AG04450 (cell line): ENCODE data around the gene DENND4B. TPM values are rescaled to one million over a fixed set of nuclear protein-coding genes. Genes with fewer than 3 reads are reported as not detected.
A peak's percentile ranks its signal among the peaks of the same experiment; 100 is the strongest.

Experiments used
- CTCF ChIA-PET: fragments of 300-600, 350-600 bp; formaldehyde crosslinking; extraction: SDS; loops from one replicate; lab custom pipeline; 2022; ENCODE audit warnings: antibody characterized with exemption, inconsistent platforms; lab: Charles Lee
- POLR2A ChIA-PET: fragments of 350-600 bp; formaldehyde crosslinking; extraction: SDS; loops from one replicate; lab custom pipeline; 2021; ENCODE audit warnings: antibody characterized with exemption, inconsistent platforms; lab: Yijun Ruan, JAX
- DNase-seq: peaks from one replicate; pipeline ENCODE4 v3.0.0-alpha.2; 2011; ENCODE audit warnings: low read depth, low spot score
- H3K27ac ChIP-seq: one replicate; pipeline ENCODE4 v1.5.1; 2012; ENCODE audit warnings: low read depth, low read length, control low read depth
- H3K27me3 ChIP-seq: one replicate; pipeline ENCODE4 v1.6.0; 2012; ENCODE audit warnings: low read length; ENCODE audit not compliant: control insufficient read depth, insufficient read depth
- H3K4me3 ChIP-seq: 2 replicates; pipeline ENCODE4 v1.5.1; 2011; ENCODE audit warnings: mild to moderate bottlenecking, low read depth, low read length, control low read depth
- H3K9me3 ChIP-seq: 2 replicates; pipeline ENCODE4 v1.5.1; 2012; ENCODE audit warnings: low read length; ENCODE audit not compliant: control insufficient read depth, insufficient read depth
- CTCF ChIP-seq: IDR thresholded peaks from 2 replicates; pipeline ENCODE4 v1.5.1; 2011; ENCODE audit warnings: low read depth, low read length, control low read depth, inconsistent platforms
- polyA plus RNA-seq: library from polyadenylated mRNA; depleted of rRNA; stranded (reverse); fragments of >200 nt; gene quantifications from 2 replicates; pipeline ENCODE4 v1.2.3, GENCODE V29; 2011

DENND4B gene
- polyA plus RNA-seq, 1 experiment: 10.3 TPM

- ChIA-PET CTCF (no interaction called here), POLR2A (no interaction called here)
- Histone ChIP-seq H3K27me3 (no peaks in the 10 kb centered on the region), H3K4me3 (no peak overlapping the region), H3K27ac (no peak overlapping the region), H3K9me3 (no peaks in the 10 kb centered on the region)
- no peak for TF ChIP-seq CTCF
- DNase-seq: no peak
Observed at GRCh38 chr1:153970346-153970745, 23.8 kb upstream of the DENND4B start.

- ChIA-PET CTCF (interaction anchor here (4.8 kb wide), 1 partner anchor 18 kb away, joined by 31 read pairs; the partner anchor contains the start of gene RAB13), POLR2A (interaction anchor here (3.9 kb wide), 1 partner anchor 9 kb away, joined by 39 read pairs; the partner anchor contains the start of gene JTB)
- TF ChIP-seq CTCF: no peak
- DNase-seq: no peak
- Histone ChIP-seq H3K27ac (no peak overlapping the region), H3K4me3 (no peak overlapping the region), H3K27me3 (no peaks in the 10 kb centered on the region), H3K9me3 (no peaks in the 10 kb centered on the region)
Observed at GRCh38 chr1:153968972-153969371, 22.5 kb upstream of the DENND4B start.

- H3K27ac ChIP-seq: no peak overlapping the region
- no peak for TF ChIP-seq CTCF
- ChIA-PET CTCF (interaction anchor here (1.5 to 4.8 kb wide), 4 partner anchors 9 to 147 kb away, joined by 3 to 31 read pairs (median 18); partner anchors contain the start of genes JTB and RAB13), POLR2A (interaction anchor here (1.2 to 3.9 kb wide), 2 partner anchors 9 to 22 kb away, joined by 5 to 39 read pairs; partner anchors contain the start of genes DENND4B and JTB)
- no peaks in the 10 kb centered on the region for H3K27me3 ChIP-seq
- no peak for DNase-seq
- no peaks in the 10 kb centered on the region for H3K9me3 ChIP-seq
- peak overlapping the region; percentile 75 for H3K4me3 ChIP-seq
Observed at GRCh38 chr1:153968408-153968807, 21.9 kb upstream of the DENND4B start.

- ChIA-PET POLR2A (interaction anchor here (0.7 to 3.9 kb wide), 8 partner anchors 10 to 1216 kb away, joined by 3 to 39 read pairs (median 12); partner anchors contain the start of genes CHTOP, CRTC2, DENND4B and JTB), CTCF (interaction anchor here (1.2 to 4.8 kb wide), 5 partner anchors 10 to 146 kb away, joined by 3 to 31 read pairs (median 6); partner anchors contain the start of genes JTB, RAB13 and RPS27)
- Histone ChIP-seq H3K27me3 (no peaks in the 10 kb centered on the region), H3K4me3 (peak overlapping the region; percentile 75), H3K27ac (peak overlapping the region; percentile 31), H3K9me3 (no peaks in the 10 kb centered on the region)
- DNase-seq: no peak
- TF ChIP-seq CTCF: no peak
Observed at GRCh38 chr1:153968000-153968363, 21.5 kb upstream of the DENND4B start.
